HepG2 (cell line): ENCODE results near the gene SUSD3. TPM values are rescaled to one million over a fixed set of nuclear protein-coding genes. Genes with fewer than 3 reads are reported as not detected.

ENCODE experiments used
- DPF2 ChIP-seq: sonication (generic); formaldehyde crosslinking; IDR thresholded peaks from 2 replicates; pipeline ENCODE4 v1.4.0; 2020; ENCODE audit warnings: mild to moderate bottlenecking, low read depth, missing genetic modification reagents, borderline replicate concordance
- GTF3A ChIP-seq: sonication (generic); formaldehyde crosslinking; conservative IDR thresholded peaks from 2 replicates; pipeline ENCODE4 v1.4.0; 2020; ENCODE audit warnings: mild to moderate bottlenecking, missing genetic modification reagents
- HMGA1 ChIP-seq: sonication (generic); formaldehyde crosslinking; conservative IDR thresholded peaks from 2 replicates; pipeline ENCODE4 v1.4.0; 2020; ENCODE audit warnings: missing genetic modification reagents
- JDP2 ChIP-seq: sonication (generic); formaldehyde crosslinking; IDR thresholded peaks from 2 replicates; pipeline ENCODE4 v1.8.1; 2022; ENCODE audit warnings: missing genetic modification reagents, borderline replicate concordance
- KAT7 ChIP-seq: IDR thresholded peaks from 2 replicates; pipeline ENCODE4 v1.6.1; 2018; ENCODE audit warnings: borderline replicate concordance, missing compliant biosample characterization
- SAFB2 ChIP-seq: sonication (generic); formaldehyde crosslinking; IDR thresholded peaks from 2 replicates; pipeline ENCODE4 v1.5.1; 2020; ENCODE audit warnings: missing genetic modification reagents, low read depth, mild to moderate bottlenecking, borderline replicate concordance
- SMARCE1 ChIP-seq: fragments of 450-650 bp; IDR thresholded peaks from 2 replicates; pipeline ENCODE4 v1.6.1; 2017; ENCODE audit warnings: borderline replicate concordance
- SMC3 ChIP-seq: IDR thresholded peaks from 2 replicates; pipeline ENCODE4 v1.6.1; 2011; ENCODE audit warnings: low read length, improper control_type of control experiment
- ZNF441 ChIP-seq: sonication (generic); formaldehyde crosslinking; IDR thresholded peaks from 2 replicates; pipeline ENCODE4 v1.7.0; 2021; ENCODE audit warnings: missing genetic modification reagents, borderline replicate concordance
- ZNF644 ChIP-seq: IDR thresholded peaks from 2 replicates; pipeline ENCODE4 v1.6.1; 2016; ENCODE audit warnings: low read depth
- polyA plus RNA-seq, 8 experiments: library from polyadenylated mRNA; depleted of rRNA in 3 of 8; stranded (reverse) in 7 of 8; unstranded in 1 of 8; fragments of >200 nt; fragmentation: Illumina TruSeq in 4 of 8; extraction: Trizol in 4 of 8; gene quantifications; 2 replicates each; pipeline versions ENCODE4 v1.2.1 to v1.2.3, GENCODE V29; 2011 to 2016; ENCODE audit warnings: low read depth in 4 of 8, missing spikeins in 1 of 8, mixed read lengths in 1 of 8; ENCODE audit not compliant: insufficient read depth in 1 of 8
- total RNA-seq, 5 experiments: library from RNA; depleted of rRNA; stranded (reverse); fragments of >200 nt; fragmentation: Illumina TruSeq; extraction: Trizol; gene quantifications; 2 replicates each; pipeline ENCODE4 v1.2.3, GENCODE V29; 2016; ENCODE audit warnings: low read depth in 1 of 5
- TF ChIP-seq, protein P1 (sequence below): sonication (generic); formaldehyde crosslinking; IDR thresholded peaks from 2 replicates; pipeline ENCODE4 v1.5.1; 2020; ENCODE audit warnings: mild to moderate bottlenecking, missing genetic modification reagents, borderline replicate concordance
- TF ChIP-seq, protein P2 (sequence below): sonication (generic); formaldehyde crosslinking; IDR thresholded peaks from 2 replicates; pipeline ENCODE4 v1.4.0; 2020; ENCODE audit warnings: low read depth, missing genetic modification reagents
- TF ChIP-seq, protein P3 (sequence below): sonication (generic); formaldehyde crosslinking; conservative IDR thresholded peaks from 2 replicates; pipeline ENCODE4 v1.8.0; 2022; ENCODE audit warnings: missing genetic modification reagents

The SUSD3 gene
- total and polyA plus RNA-seq, 2 of the 13 experiments (the other 11 are each of a cell fraction or from before 2014, with no cell fraction given) = 7.0 to 9.1 TPM

DNA sequence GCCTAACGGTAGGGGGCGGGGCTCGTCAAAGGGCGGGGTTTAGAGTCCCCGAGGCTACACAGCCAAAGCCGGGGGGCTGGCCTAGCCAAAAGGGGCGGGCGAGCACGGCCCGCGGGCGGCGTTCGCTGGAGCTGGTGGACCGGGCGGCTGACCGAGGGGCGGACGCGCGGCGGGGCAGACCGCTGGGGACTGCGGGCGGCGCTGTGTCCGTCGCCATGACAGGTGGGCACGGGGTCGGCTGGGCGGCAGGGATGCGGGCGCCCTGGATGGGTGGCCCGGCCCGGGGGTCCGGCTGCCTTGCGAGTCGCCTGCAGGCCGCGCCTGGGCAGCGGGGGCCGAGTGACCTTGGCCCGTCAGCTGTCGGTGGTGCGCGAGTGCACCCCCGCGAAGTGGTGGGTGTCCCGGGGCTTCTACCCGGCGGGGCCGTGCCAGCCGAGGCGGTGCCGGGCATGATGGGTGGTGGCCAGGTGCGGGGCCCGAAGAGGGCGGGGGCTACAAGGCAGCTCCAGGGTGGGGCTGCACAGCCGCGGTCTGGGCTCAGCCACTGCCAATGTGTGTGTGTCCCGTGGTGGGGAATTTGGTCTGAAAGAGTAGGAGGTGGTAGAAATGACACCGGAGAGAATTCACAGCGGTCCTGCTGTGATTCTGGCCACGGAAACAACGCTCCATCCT lies 37.8 kb downstream of the SUSD3 start, which contains the start of gene CARD19 (continued):
- TF ChIP-seq, protein P1, sequence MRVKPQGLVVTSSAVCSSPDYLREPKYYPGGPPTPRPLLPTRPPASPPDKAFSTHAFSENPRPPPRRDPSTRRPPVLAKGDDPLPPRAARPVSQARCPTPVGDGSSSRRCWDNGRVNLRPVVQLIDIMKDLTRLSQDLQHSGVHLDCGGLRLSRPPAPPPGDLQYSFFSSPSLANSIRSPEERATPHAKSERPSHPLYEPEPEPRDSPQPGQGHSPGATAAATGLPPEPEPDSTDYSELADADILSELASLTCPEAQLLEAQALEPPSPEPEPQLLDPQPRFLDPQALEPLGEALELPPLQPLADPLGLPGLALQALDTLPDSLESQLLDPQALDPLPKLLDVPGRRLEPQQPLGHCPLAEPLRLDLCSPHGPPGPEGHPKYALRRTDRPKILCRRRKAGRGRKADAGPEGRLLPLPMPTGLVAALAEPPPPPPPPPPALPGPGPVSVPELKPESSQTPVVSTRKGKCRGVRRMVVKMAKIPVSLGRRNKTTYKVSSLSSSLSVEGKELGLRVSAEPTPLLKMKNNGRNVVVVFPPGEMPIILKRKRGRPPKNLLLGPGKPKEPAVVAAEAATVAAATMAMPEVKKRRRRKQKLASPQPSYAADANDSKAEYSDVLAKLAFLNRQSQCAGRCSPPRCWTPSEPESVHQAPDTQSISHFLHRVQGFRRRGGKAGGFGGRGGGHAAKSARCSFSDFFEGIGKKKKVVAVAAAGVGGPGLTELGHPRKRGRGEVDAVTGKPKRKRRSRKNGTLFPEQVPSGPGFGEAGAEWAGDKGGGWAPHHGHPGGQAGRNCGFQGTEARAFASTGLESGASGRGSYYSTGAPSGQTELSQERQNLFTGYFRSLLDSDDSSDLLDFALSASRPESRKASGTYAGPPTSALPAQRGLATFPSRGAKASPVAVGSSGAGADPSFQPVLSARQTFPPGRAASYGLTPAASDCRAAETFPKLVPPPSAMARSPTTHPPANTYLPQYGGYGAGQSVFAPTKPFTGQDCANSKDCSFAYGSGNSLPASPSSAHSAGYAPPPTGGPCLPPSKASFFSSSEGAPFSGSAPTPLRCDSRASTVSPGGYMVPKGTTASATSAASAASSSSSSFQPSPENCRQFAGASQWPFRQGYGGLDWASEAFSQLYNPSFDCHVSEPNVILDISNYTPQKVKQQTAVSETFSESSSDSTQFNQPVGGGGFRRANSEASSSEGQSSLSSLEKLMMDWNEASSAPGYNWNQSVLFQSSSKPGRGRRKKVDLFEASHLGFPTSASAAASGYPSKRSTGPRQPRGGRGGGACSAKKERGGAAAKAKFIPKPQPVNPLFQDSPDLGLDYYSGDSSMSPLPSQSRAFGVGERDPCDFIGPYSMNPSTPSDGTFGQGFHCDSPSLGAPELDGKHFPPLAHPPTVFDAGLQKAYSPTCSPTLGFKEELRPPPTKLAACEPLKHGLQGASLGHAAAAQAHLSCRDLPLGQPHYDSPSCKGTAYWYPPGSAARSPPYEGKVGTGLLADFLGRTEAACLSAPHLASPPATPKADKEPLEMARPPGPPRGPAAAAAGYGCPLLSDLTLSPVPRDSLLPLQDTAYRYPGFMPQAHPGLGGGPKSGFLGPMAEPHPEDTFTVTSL = no peak
- no peak for TF ChIP-seq SMARCE1
- 0 out of 2 replicates have a peak, but pooled peaks have one; percentile 25 for TF ChIP-seq ZNF441 (CRISPR knock-in tag)
- TF ChIP-seq SAFB2 (CRISPR knock-in tag) = 0 out of 2 replicates have a peak, but pooled peaks have one; percentile 22
- no peak for TF ChIP-seq JDP2 (CRISPR knock-in tag)
- TF ChIP-seq DPF2 = no peak
- TF ChIP-seq, protein P2, sequence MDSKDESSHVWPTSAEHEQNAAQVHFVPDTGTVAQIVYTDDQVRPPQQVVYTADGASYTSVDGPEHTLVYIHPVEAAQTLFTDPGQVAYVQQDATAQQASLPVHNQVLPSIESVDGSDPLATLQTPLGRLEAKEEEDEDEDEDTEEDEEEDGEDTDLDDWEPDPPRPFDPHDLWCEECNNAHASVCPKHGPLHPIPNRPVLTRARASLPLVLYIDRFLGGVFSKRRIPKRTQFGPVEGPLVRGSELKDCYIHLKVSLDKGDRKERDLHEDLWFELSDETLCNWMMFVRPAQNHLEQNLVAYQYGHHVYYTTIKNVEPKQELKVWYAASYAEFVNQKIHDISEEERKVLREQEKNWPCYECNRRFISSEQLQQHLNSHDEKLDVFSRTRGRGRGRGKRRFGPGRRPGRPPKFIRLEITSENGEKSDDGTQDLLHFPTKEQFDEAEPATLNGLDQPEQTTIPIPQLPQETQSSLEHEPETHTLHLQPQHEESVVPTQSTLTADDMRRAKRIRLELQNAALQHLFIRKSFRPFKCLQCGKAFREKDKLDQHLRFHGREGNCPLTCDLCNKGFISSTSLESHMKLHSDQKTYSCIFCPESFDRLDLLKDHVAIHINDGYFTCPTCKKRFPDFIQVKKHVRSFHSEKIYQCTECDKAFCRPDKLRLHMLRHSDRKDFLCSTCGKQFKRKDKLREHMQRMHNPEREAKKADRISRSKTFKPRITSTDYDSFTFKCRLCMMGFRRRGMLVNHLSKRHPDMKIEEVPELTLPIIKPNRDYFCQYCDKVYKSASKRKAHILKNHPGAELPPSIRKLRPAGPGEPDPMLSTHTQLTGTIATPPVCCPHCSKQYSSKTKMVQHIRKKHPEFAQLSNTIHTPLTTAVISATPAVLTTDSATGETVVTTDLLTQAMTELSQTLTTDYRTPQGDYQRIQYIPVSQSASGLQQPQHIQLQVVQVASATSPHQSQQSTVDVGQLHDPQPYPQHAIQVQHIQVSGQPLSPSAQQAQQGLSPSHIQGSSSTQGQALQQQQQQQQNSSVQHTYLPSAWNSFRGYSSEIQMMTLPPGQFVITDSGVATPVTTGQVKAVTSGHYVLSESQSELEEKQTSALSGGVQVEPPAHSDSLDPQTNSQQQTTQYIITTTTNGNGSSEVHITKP (CRISPR knock-in tag) = no peak
- no peak for TF ChIP-seq ZNF644 (CRISPR knock-in tag)
- no peak for TF ChIP-seq SMC3
- no peak; the same call in 1 of the 2 replicates for TF ChIP-seq KAT7 (CRISPR knock-in tag)
- TF ChIP-seq, protein P3, sequence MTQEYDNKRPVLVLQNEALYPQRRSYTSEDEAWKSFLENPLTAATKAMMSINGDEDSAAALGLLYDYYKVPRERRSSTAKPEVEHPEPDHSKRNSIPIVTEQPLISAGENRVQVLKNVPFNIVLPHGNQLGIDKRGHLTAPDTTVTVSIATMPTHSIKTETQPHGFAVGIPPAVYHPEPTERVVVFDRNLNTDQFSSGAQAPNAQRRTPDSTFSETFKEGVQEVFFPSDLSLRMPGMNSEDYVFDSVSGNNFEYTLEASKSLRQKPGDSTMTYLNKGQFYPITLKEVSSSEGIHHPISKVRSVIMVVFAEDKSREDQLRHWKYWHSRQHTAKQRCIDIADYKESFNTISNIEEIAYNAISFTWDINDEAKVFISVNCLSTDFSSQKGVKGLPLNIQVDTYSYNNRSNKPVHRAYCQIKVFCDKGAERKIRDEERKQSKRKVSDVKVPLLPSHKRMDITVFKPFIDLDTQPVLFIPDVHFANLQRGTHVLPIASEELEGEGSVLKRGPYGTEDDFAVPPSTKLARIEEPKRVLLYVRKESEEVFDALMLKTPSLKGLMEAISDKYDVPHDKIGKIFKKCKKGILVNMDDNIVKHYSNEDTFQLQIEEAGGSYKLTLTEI (CRISPR knock-in tag) = no peak
- TF ChIP-seq GTF3A (CRISPR knock-in tag) = no peak
- no peak for TF ChIP-seq HMGA1 (CRISPR knock-in tag)
